GM23248 (cell line): ENCODE results near the gene IRF3. TPM values are rescaled to one million over a fixed set of nuclear protein-coding genes. Genes with fewer than 3 reads are reported as not detected.

Experiments used
- DNase-seq: peaks from one replicate; pipeline ENCODE4 v3.0.0-alpha.2; 2015
- H2AFZ ChIP-seq: fragments of 200-600 bp; sonication (generic); 2 replicates; pipeline ENCODE4 v1.6.1; 2016; ENCODE audit warnings: antibody characterized with exemption
- H3F3A ChIP-seq: fragments of 200-600 bp; sonication (generic); 2 replicates; pipeline ENCODE4 v1.6.1; 2016; ENCODE audit warnings: mild to moderate bottlenecking, antibody characterized with exemption, mixed run types; ENCODE audit not compliant: insufficient read depth
- H3K27ac ChIP-seq: fragments of 200-600 bp; sonication (generic); 2 replicates; pipeline ENCODE4 v1.5.1; 2016; ENCODE audit warnings: mild to moderate bottlenecking
- H3K27me3 ChIP-seq: fragments of 200-600 bp; sonication (generic); replicated peaks from 2 replicates; pipeline ENCODE4 v1.6.1; 2016; ENCODE audit warnings: mild to moderate bottlenecking; ENCODE audit not compliant: insufficient read depth
- H3K36me3 ChIP-seq: fragments of 200-600 bp; sonication (generic); 2 replicates; pipeline ENCODE4 v1.6.1; 2016; ENCODE audit warnings: low read depth, mild to moderate bottlenecking
- H3K4me1 ChIP-seq: fragments of 200-600 bp; sonication (generic); 2 replicates; pipeline ENCODE4 v1.6.1; 2016; ENCODE audit warnings: mild to moderate bottlenecking; ENCODE audit not compliant: insufficient read depth
- H3K4me2 ChIP-seq: fragments of 200-600 bp; sonication (generic); one replicate; pipeline ENCODE4 v1.6.1; 2016; ENCODE audit warnings: mild to moderate bottlenecking; ENCODE audit not compliant: unreplicated experiment
- H3K4me3 ChIP-seq: fragments of 200-600 bp; sonication (generic); 2 replicates; pipeline ENCODE4 v1.5.1; 2016; ENCODE audit warnings: mild to moderate bottlenecking
- H3K79me2 ChIP-seq: fragments of 200-600 bp; sonication (generic); 2 replicates; pipeline ENCODE4 v1.6.1; 2016; ENCODE audit warnings: mild to moderate bottlenecking; ENCODE audit not compliant: insufficient read depth
- H3K9ac ChIP-seq: fragments of 200-600 bp; sonication (generic); 2 replicates; pipeline ENCODE4 v1.6.1; 2016; ENCODE audit warnings: mild to moderate bottlenecking
- H3K9me2 ChIP-seq: fragments of 200-600 bp; sonication (generic); 2 replicates; pipeline ENCODE4 v1.6.1; 2016; ENCODE audit warnings: mixed run types, mild to moderate bottlenecking, moderate library complexity; ENCODE audit not compliant: insufficient read depth
- H3K9me3 ChIP-seq: fragments of 200-600 bp; sonication (generic); one replicate; pipeline ENCODE4 v1.6.1; 2017; ENCODE audit warnings: low read depth
- H4K20me1 ChIP-seq: fragments of 200-600 bp; sonication (generic); 2 replicates; pipeline ENCODE4 v1.6.0; 2016; ENCODE audit not compliant: insufficient read depth
- EZH2 ChIP-seq: fragments of 200-600 bp; sonication (generic); IDR thresholded peaks from 2 replicates; pipeline ENCODE4 v1.6.1; 2018; ENCODE audit warnings: antibody characterized with exemption, mild to moderate bottlenecking; ENCODE audit not compliant: insufficient read depth, poor library complexity, severe bottlenecking
- EZH2phosphoT487 ChIP-seq: fragments of 200-600 bp; sonication (generic); IDR thresholded peaks from 2 replicates; pipeline ENCODE4 v1.6.1; 2018; ENCODE audit warnings: antibody characterized with exemption, moderate library complexity, mild to moderate bottlenecking, low read depth; ENCODE audit not compliant: insufficient read depth
- WGBS, 2 experiments: methylation state at CpG; one replicate each; pipeline ENCODE4 v1.1.6; 2015 to 2017; ENCODE audit warnings: low lambda C conversion rate in 2 of 2, low coverage in 1 of 2; ENCODE audit errors: missing lambda C conversion rate in 2 of 2; 5-methylcytosine and 5-hydroxymethylcytosine counted together
- in situ Hi-C: fragments of 300-500 bp; cut with MboI; formaldehyde crosslinking; loops from 2 replicates; pipeline ENCODE4 v1.15.0; 2020
- polyA plus RNA-seq: library from polyadenylated mRNA; unstranded; fragments of >200 nt; fragmentation: Nextera tagmentation; extraction: Ambion mirVana; gene quantifications from 2 replicates; pipeline ENCODE4 v1.2.1, GENCODE V29; 2016
- total RNA-seq: library from RNA; depleted of rRNA; stranded (reverse); fragments of >200 nt; shearing (Covaris generic); gene quantifications from 2 replicates; pipeline ENCODE4 v1.2.3, GENCODE V29; 2014

The IRF3 gene
- total and polyA plus RNA-seq, 2 experiments from 2014 or later = 28.6 to 50.0 TPM

DNA sequence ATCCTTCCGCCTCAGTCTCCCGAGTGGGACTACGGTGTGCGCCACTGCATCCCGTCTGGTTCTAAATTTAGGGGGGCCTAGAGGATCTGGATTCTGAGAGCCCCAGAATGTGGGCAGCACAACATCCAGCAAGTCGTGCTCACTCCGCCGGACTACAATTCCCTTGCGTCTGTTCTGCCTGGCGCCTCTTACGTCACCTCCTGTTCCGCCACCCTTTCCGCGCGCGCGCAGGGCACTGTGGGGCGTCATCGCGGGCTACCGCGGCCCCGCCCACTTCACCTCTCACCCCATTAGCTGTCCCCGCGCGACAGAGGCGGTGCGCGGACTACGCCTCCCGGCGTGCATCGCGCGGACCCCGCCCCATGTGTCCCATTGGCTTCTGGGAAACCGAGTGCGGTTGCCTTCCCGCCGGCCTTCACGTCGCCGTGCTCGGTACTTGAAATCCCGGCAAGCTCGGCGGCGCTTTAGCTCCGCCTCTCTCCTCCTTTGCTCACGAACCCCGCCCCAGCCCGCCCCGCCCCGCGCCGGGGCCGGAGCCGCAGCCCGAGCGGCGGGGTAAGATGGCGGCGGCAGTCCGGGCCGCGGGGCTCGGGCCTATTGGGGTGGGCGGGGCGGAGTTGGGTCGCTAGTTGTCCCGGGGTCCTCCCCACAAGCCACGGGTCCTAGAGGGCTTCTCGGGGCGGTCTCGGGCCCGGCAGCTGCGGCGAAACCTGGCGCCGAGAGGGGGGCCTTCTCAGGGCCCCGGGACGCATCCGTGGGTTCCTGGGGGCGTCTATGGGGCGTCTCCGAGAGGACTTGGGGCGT lies 23.8 kb downstream of the IRF3 start, which contains the start of gene SCAF1:
SCAF1 (plus strand) TSS at position 522 of the 804 bp plus-strand sequence. CDS start 2,818 bp downstream, outside the sequence.
- Histone ChIP-seq H4K20me1 (no peaks in the 10 kb centered on the region), H3K27ac (peak within 1 kb of the TSS; percentile 100), H3K9me2 (no peaks in the 10 kb centered on the region), H3K4me1 (peaks cover 14% of the 10 kb centered on the region), H3K9ac (peak within 1 kb of the TSS; percentile 99), H3K4me3 (peak within 1 kb of the TSS; percentile 95), H3K9me3 (no peaks in the 10 kb centered on the region), H3F3A (peaks cover 8% of the 10 kb centered on the region), H3K27me3 (no peaks in the 10 kb centered on the region), H2AFZ (peak within 1 kb of the TSS; percentile 67), H3K36me3 (no peaks in the 10 kb centered on the region), H3K4me2 (peak within 1 kb of the TSS; percentile 96), H3K79me2 (peaks cover 72% of the 10 kb centered on the region)
- DNase-seq = peak; percentile 100
- 0 to 2% methylated on average over 41 to 64 of the region's 87 CpGs for WGBS, 2 experiments
- in situ Hi-C loops = no loop called here
- TF ChIP-seq EZH2 = no peak

DNA sequence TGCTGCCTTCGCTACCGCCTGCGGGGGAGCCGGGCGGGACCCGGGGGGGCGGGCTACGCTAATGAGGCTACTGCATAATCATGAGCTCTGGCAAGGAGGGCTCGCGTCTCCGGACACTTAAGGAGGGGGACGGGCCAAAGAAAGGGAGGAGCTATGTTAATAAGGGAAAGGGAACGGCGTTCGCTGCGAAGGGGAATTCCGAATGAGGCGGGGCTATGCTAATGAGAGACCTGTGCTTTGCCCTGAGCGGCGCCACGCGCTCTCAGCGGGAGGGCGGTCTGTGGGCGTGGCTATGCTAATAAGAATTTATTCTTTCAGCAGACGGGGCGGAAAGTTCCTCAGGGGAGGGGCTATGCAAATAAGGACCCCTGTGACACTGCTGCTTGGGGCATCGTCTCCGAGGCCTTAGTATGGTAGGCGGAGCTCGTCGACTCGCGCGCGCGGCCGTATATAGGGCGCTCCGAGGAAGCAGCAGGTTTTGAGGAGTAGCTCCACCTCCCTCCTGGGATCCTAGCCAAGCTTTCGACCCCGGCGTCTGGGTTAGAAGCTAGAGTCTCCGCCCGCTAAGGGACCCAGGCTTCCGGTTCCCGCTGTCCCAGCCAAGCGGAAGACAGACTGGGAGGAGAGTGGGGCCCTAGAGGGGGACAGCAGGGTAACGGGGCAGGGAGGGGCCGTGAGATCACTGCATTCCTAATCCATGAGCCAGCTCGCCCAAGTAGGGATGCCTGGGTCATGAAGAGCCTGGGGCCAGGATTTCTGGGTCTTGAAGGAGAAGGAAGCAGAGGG lies 25.4 kb downstream of the IRF3 start, which contains the start of gene RRAS:
RRAS (minus strand) TSS at position 31 of the 786 bp plus-strand sequence. CDS start 45 bp downstream, outside the sequence.
- no peaks in the 10 kb centered on the region for H4K20me1 ChIP-seq
- H3K79me2 ChIP-seq = peaks cover 56% of the 10 kb centered on the region
- peak; percentile 100 for DNase-seq
- no peaks in the 10 kb centered on the region for H3K9me3 ChIP-seq
- H3K9me2 ChIP-seq = no peaks in the 10 kb centered on the region
- H3F3A ChIP-seq = peaks cover 8% of the 10 kb centered on the region
- H3K9ac ChIP-seq = peak within 1 kb of the TSS; percentile 99
- H3K4me1 ChIP-seq = peaks cover 14% of the 10 kb centered on the region
- H3K27ac ChIP-seq = peak within 1 kb of the TSS; percentile 100
- in situ Hi-C loops = no loop called here
- peak within 1 kb of the TSS; percentile 95 for H3K4me3 ChIP-seq
- WGBS, 2 experiments = 0 to 1% methylated on average over 42 to 51 of the region's 51 CpGs
- H3K27me3 ChIP-seq = no peaks in the 10 kb centered on the region
- H3K4me2 ChIP-seq = peak within 1 kb of the TSS; percentile 97
- H3K36me3 ChIP-seq = peaks cover 2% of the 10 kb centered on the region; the same call in 1 of the 2 replicates
- H2AFZ ChIP-seq = no peak within 1 kb of the TSS
- no peak for TF ChIP-seq EZH2

DNA sequence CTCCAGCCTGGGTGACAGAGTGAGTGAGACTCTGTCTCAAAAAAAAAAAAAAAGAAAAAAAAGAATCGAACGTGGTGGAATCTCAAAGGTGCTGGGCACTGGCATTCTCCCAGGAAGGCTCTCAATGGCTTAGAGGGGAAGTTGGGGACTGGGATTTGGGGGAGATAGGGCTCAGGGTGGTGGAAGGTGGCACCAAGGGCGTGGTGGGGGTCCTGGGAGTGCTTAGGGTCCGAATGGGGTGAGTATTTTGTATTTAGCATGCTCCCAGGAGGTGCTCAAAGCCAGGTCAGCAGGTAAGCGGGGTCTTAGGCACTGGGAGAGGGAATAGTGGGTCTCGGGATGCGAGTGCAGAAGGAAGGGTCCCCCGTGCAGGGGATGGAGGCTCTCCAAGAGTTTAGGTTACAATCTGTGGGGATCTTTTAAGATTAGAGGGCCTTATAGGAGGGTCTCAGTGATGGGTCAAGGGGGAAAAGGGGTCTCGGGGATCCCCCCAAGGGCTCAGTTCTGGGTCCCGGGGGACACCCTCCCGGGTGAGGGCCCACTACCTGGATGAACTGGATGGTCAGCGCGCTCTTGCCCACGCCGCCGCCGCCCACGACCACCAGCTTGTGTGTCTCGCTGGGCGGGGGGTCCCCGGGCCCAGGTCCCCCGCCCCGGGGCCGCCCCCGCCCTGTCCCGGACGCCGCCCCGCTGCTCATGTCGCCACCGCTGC lies 26.1 kb downstream of the IRF3 start:
- peaks cover 14% of the 10 kb centered on the region for H3K4me1 ChIP-seq
- in situ Hi-C loops = no loop called here
- H3K27me3 ChIP-seq = no peaks in the 10 kb centered on the region
- no peaks in the 10 kb centered on the region for H3K9me2 ChIP-seq
- H3K9ac ChIP-seq = peak overlapping the region; percentile 95
- no peaks in the 10 kb centered on the region for H4K20me1 ChIP-seq
- H2AFZ ChIP-seq = no peak overlapping the region
- DNase-seq = peak; percentile 54
- H3K9me3 ChIP-seq = no peaks in the 10 kb centered on the region
- no peak for TF ChIP-seq EZH2phosphoT487
- no peak for TF ChIP-seq EZH2
- H3K36me3 ChIP-seq = peaks cover 7% of the 10 kb centered on the region; the same call in 1 of the 2 replicates
- peak overlapping the region; percentile 95 for H3K4me3 ChIP-seq
- H3K27ac ChIP-seq = peak overlapping the region; percentile 88
- WGBS, 2 experiments = 4 to 5% methylated on average over 13 to 22 of the region's 31 CpGs
- peaks cover 49% of the 10 kb centered on the region for H3K79me2 ChIP-seq
- peaks cover 9% of the 10 kb centered on the region for H3F3A ChIP-seq
- H3K4me2 ChIP-seq = peak overlapping the region; percentile 97
